Left colon (tissue), 2 donors: Measurements from ENCODE around the gene TIMM22. TPM values are rescaled to one million over a fixed set of nuclear protein-coding genes. Genes with fewer than 3 reads are reported as not detected.
A peak's percentile ranks its signal among the peaks of the same experiment; 100 is the strongest.
"Not testable (repeated sequence)": the region's sequence is repeated elsewhere in the genome, so short reads cannot be mapped to it uniquely, and the experiment has no call there.

ENCODE experiments used
- ATAC-seq: fragments of 200-7000 bp; cut with Tn5 transposase; one replicate; pipeline ENCODE4 v1.9.1; 2020; ENCODE audit warnings: mild to moderate bottlenecking, moderate library complexity
- DNase-seq, 2 donors: peaks; one replicate each; pipeline ENCODE4 v3.0.0-alpha.2; 2020
- intact Hi-C, 2 donors: fragments of 100-400 bp; cut with DNase I in 1 of 2; cut with micrococcal nuclease in 1 of 2; formaldehyde crosslinking; loops; one replicate each; pipeline versions ENCODE4 v1.11.2 to v1.14.0; 2022; cut with DNase I, micrococcal nuclease
- long read RNA-seq: library from polyadenylated mRNA; unstranded; transcript quantifications from one replicate; pipeline ENCODE4 v2.0.0, GENCODE V29; 2021
- total RNA-seq, 2 donors: library from RNA; stranded (reverse); fragmentation: NEBNext Ultra II Directional; extraction: Animal tissue kit (Norgen Biotek cat#: 25700); gene quantifications; one replicate each; pipeline ENCODE4 v1.2.1, GENCODE V29; 2021
- donor health status: DM: no; HTN: no; CAD: no.
- donor health status: DM: yes; HTN: yes; CAD: no.

The TIMM22 gene
- 1 to 10 TPM; 8.2 to 9.0 TPM for total RNA-seq
- long read RNA-seq, transcript TIMM22-201 (4 exons, 3,194 nt), result major isoform, 61 of 66 reads
- long read RNA-seq, partial matches to known transcripts, result 2 of 66 reads
- long read RNA-seq, other reads (novel, unspliced or antisense), result 3 of 66 reads

DNA sequence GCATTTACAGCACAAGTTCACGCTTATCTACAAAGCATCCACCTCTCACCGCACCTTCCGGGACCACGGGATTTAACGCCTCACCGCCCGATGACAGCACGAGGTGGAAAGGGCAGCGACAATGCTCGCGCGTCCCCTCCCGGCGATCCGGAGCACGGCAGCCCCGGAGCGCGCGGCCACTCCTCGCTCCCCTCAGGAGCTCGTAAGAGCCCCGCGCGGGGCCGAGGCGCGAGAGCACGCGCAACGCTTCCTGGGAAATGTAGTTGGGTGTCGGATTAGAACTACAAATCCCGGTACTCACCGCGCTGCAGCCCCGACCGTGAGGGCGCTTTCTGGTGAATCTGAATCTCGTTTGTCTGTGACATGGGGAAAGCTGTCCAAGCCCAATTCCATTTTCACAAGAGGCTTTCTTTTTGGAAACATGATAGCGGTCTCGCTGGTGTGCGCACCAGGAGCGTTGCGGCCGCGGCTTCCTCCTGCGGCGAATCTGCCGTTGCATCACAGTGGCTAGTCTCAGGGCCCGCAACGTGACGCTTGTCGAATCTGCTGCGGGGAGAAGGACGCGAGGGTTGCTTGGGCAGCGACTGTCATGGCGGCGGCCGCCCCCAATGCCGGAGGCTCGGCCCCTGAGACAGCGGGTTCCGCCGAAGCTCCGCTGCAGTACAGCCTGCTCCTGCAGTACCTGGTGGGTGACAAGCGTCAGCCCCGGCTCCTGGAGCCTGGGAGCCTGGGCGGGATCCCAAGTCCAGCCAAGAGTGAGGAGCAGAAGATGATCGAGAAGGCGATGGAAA is at the start of gene TIMM22:
Gene TIMM22 (plus strand): TSS at position 576 of the 791 bp plus-strand sequence. CDS start 14 bp downstream, at position 590.
- DNase-seq (peak; percentile 91 to 93), ATAC-seq (peak; percentile 84)
- intact Hi-C loops, result no loop called here

DNA sequence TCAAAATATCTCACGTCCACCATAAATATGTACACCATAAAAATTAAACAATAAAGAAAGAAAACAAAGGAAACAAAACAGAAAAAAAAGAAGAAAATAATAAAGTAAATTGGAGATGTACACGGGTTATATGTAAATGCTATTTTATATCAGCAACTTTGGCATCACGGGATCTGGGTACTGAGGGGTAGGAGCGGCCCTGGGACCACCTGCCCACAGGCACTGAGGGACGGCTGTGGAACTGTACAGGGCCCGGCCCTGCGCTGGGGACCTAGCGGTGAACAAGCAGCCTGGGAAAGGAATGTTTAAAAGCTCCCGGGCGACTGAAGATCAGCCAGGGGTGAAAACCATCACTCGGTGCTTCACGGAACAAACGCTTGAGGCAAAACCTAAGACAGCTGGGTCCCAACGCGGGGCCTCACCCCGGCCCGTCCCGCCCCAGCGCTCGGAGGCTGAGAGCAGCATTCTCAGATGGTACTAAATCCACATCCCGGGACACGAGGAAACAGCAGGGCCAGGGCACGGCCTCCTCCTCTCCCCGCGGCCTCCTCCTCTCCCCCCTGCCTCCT is 48.6 kb upstream of the TIMM22 start:
- DNase-seq (no peak), ATAC-seq (no peak)
- intact Hi-C loops, result no loop called here

DNA sequence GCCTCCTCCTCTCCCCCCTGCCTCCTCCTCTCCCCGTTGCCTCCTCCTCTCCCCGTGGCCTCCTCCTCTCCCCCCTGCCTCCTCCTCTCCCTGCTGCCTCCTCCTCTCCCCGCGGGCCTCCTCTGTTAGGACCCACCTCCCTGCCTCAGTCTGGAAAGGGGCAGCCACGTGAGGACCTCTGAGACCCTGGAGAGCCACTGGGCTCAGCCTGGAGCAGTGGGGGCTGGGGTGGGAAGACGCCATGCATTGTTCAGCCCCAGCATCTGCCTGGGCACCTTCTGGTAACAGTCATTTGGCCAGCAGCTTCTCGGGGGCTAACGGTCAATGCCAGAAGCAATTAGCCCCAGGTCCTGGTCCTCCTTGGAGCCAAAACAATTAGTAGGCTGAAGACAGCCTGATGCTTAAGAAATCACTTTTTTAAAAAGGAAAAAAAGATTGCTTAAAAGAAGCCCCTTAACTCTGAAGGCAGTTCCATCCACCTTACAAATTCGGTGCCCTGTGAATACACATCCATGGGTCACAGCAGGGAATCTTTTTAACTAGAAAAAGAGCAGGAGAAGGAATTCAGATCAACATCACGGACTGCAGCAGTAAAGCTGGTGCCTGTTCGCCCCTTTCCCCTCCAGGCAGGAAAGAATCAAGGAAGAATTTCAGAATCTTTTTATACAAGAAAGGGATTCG is 47.2 kb upstream of the TIMM22 start:
- intact Hi-C loops, result no loop called here
- ATAC-seq (no peak), DNase-seq (no peak)

DNA sequence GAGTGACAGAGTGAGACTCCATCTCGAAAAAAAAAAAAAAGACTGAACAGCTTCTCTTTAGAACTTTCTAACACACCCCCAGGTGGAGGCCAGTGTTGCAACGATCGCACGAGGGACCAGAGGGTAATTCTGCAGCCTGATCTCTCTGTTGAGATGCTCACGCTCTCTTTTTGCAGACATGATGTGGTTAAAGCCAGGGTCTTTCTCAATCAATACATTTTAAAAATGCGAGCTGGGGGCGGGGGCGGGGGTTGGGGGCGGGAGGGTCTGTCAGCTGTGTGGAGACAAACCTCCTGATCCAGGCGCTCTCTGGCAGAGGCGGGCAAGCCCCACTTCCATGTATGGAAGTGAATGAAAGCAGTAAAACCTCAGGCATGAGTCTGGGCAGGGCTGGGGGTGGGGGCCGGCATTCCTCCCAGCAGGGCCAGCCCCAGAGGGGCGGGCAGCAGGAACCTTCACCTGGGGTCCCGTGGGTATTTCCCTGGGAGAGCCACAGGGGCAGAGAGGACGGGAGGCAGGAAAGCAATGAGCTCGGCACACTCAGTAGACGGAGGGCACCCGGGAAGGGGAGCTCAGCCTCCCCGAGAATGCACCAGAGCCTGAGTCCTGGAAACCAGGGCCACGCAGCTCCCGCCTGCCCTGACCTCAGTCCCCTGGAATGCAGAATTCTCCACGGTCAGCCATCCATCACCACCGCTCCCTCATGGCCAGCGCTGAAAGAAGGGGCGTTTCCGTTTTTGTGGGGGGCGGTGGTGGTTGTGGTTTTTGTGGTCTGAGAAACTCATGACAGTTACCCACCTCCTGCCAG is 45.4 kb upstream of the TIMM22 start:
- intact Hi-C loops, result no loop called here
- ATAC-seq, result no peak
- no peak for DNase-seq

DNA sequence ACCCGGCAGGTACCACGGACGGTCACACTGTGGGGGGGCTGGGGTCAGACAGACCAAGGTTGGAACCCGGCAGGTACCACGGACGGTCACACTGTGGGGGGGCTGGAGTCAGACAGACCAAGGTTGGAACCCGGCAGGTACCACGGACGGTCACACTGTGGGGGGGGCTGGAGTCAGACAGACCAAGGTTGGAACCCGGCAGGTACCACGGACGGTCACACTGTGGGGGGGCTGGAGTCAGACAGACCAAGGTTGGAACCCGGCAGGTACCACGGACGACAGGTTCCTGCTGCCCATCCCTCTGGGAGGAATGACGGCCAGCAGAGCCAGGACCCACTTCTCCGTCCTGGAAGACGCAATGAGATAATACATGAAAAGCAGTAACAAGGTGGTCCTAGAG is 44.3 kb upstream of the TIMM22 start:
- ATAC-seq, DNase-seq, intact Hi-C loops: not testable (repeated sequence)

DNA sequence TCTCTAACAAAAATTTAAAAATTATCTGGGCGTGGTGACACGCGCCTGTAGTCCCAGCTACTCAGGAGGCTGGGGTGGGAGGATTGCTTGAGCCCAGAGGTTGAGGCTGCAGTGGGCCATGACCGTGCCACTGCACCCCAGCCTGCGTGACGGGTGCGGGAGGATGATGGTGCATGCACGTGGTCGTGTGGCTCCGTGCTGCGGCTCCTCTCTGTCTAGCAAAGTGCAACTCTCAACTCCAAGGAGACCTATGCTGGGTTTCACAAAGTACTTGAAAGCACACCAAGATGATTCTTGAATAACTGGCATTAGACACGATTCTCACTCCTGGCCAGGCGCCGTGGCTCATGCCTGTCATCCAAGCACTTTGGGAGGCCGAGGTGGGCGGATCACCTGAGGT is 43.2 kb upstream of the TIMM22 start:
- no peak for ATAC-seq
- intact Hi-C loops, result no loop called here
- DNase-seq, result no peak

DNA sequence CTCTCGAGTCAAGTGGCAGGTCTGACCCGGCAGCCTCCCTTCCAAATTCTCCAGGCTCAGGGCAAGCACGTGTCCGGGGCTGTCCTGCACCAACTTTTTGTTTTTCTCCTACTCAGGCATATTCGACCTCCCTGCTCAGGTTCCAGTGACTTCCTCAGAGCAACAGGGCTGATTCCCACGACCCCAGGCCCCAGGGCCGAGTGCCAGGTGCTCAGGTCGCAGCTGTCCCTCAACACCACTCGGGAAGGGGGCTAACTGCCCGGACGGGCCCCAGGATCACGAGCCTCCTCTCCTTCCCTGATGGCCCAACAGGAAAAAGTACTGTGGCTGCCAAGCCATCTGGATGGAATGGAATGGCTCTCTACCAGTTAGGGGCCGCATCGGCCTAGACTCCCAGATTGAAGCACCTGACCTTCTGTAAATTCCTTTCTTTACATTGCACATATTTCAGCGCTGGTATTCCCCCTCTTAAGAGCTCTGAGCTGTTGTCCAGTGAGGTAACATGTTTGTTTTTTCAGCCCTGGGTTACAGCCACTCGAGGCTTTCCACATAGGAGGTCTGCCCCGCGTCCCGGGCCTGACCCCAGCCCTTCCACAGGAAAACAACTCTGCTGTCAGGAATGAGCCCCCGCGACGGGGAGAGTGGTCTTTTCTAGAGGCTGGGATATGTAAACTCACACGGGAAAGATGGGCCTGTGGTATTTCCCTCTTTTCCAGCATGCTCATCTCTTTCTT is 42.3 kb upstream of the TIMM22 start:
- intact Hi-C loops, result no loop called here
- ATAC-seq (no peak), DNase-seq (no peak)

DNA sequence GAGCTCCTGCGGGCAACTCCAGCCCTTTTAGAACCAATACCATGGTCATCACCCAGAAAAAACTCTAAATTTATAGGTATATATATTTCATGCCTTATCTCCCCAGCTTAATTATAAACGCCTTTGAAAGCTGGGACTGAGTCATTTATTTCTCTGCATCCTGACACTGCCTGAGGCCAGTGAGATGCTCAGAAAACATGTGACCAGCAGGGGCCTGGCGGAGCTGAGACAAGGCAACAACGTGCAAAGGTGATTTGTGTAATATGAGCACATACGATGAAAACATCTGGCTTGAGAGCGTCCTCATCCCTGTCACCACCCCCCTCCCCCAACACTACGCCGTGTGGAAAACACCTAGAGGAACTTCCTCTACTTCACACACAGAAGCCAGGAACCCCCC is 40.0 kb upstream of the TIMM22 start:
- DNase-seq (no peak), ATAC-seq (no peak)
- intact Hi-C loops, result no loop called here

DNA sequence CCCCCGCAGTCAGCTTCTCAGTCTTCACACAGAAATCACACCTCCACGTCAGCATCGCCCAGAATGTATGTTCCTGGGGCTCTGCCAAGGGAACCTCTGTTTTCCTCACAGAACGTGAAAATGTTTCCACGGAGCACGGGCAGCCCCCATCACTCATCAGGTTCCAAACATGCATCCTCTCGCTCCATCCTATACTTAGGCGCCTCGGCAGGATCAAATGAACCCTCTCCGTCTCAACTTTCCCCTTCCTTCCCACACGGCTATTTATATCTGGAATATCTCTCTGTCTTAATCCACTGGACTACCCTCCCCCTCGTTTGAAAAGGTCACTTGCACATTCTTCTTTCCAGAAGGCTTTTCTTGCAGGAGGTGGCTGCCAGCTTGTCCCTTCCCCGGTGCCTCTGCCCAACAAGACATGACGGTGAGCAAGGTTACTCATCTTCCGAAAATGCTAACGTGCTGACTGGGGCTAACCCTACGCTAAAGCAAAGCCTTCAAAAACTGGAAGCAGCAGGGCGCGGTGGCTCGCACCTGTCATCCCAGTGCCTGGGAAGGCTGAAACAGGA is 39.0 kb upstream of the TIMM22 start:
- ATAC-seq (no peak), DNase-seq (no peak)
- intact Hi-C loops, result no loop called here

DNA sequence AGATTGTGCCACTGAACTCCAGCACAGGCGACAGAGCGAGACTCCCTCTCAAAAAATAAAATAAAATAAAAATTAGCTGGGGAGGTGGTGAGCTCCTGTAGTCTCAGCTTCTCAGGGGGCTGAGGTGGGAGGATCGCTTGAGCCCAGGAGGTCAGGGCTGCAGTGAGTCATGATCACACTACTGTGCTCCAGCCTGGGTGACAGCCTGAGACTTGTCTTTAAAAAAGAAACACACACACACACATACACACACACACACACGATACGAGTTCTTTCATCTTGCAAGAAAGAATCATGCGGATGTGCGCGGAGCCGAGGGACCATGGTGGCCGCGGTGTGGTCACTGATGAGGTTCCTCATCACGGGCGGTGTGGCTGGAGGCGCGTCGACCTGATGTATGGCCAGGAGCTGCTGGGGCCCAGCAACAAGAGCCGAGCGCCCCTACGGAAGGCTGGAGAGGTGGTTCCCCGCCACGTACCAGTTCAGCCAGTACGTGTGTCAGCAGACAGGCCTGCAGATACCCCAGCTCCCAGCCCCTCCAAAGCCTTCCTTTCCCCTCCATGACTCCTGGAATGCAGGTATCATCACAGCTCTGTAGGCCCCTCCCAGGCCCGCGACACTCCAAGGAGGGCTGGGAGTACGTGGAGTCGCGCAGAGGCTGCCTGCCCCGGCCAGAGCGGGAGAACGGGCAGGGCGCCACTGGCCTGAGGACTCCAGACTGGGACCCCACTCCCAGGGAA is 38.0 kb upstream of the TIMM22 start:
- DNase-seq (no peak), ATAC-seq (no peak)
- intact Hi-C loops, result no loop called here

DNA sequence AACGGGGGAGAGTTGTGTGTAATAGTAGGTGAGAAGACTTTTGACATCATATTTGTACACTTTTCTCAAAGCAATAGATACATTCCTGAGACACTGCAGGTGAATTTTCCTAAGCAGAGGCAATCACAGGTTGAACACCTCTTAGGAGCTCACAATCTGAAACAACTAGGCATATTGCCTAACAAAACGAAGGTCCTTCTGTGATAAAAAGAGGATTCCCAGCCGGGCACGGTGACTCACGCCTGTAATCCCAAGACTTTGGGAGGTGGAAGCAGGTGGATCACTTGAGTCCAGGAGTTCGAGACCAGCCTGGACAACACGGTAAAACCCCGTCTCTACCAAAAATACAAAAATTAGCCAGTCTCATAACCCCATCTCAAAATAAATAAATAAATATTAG is 34.8 kb upstream of the TIMM22 start:
- no peak for ATAC-seq
- intact Hi-C loops, result no loop called here

DNA sequence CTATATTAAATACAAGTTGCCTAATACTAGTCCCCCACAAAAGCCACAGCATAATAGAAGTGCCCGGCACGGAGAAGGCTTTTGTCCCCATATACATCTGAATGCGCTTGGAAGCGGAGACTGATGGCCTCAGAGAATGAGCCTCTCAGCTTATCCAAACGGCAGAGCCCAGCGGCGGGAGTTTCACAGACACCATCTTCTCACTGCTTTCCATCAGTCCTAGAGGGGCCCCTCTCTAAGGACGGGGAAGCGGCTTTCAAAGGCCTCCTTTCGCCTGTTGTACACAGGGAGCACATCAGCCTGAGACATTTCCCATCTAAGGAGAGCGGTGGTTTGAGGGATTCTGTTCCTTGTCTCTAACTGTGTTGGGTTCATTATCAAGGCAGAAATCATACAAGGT is 34.3 kb upstream of the TIMM22 start:
- intact Hi-C loops, result no loop called here
- ATAC-seq, result no peak
- DNase-seq, result no peak

More for the DNA sequence above, 34.8 kb upstream of the TIMM22 start:
- DNase-seq, result no peak

DNA sequence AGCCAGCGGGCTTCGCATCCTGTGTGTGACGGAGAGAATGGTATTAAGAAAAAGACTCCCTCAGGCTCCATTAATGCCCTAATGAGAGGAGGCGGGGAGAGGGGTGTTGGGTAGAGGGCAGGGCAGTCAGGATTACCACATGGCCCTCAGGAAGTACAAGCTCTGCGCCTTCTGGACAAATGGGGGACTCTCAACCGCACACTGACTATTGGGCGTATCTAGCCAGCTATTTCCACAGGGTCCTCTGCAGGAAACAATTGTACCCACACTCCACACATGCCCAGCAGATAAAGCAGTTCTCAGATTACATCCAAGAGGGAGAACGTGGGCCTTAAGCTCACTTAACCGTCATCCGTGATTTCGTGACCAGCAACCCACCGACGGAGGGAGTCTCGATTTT is 32.1 kb upstream of the TIMM22 start:
- intact Hi-C loops, result no loop called here
- ATAC-seq (no peak), DNase-seq (no peak)

DNA sequence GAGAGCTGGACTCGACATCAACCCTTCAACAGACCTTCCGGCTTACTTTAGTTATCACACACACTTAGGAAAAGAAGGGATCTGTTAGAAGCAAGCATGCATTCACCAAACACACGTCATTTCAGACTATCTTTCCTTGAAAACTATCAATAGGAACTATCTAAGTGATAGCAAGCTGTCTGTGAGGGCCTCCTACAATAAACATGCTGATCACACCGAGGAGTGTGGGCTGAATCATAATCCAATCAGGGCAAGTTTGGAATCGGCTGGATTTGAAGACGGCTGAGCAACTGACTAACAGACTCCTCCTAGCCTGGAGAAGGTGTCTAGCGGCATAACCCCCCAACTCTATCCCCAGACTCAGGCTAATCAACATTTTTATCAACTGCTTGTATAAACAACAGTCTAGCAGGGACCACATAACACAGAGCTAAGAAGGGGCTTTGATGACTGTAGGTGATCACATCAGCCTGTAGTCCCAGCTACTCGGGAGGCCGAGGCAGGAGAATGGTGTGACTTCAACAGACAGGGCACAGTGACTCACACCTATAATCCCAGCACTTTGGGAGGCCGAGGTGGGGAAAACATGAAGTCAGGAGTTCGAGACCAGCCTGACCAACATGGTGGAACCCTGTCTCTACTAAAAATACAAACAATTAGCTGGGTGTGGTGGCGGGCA is 31.5 kb upstream of the TIMM22 start:
- DNase-seq (no peak), ATAC-seq (no peak)
- intact Hi-C loops, result no loop called here

DNA sequence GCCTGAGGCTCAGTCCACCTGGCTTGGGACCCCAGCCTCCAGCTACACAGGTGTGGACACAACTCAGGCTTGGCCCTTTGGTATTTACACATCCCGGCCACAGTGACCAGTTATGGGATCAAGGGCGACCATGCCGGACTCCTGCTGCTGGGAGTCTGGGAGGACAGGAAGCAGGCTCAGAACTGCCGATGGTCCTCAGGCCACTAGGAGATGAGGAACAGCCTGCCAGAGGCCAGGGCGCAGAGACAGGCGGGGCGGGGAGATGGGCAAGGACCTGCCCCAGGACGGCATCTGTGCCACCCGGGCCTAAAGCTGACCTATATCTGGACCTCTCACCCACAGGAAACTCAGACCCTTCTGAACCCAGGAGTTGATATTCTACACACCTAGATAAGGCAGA is 29.8 kb upstream of the TIMM22 start:
- ATAC-seq (no peak), DNase-seq (no peak)
- intact Hi-C loops, result no loop called here

DNA sequence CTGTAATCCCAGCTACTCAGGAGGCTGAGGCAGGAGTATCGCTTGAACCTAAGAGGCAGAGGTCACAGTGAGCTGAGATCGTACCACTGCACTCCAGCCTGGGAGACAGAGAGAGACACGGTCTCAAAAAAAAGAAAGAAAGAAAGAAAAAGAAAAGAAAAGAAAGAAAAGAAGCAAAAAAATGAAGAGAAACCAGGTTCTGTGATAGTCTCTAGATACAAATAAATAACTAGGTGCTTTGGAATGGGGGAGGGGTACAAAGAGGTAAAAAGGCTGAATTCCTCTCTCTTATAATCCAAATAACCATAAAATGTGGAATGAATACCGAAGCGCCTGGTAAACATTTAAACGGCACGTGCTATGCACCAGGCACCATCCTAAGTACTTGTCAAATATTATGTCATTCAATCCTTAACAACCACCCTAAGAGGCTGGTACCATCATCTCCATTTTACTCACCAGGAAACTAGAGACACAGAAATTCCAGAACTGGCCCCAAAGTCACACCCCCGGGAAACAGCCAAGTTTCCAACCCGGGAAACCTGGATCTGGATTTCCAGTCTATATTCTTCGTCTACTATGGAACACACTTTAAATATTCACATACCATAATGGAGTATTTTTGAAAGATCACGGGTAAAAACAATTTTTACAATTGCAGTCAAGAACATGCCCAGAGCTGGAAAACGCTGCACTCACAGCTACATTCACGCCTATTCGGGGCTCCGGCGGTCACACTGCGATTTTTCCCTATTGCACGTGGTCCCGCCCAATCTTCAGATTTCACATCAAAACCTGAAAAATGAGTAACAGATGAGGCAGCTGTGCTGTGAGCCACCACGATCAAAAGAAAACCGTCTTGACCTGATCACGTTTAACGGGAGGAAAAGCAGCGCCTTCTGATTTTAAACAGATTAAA is 27.9 kb upstream of the TIMM22 start:
- no peak for DNase-seq

More for the DNA sequence above, 27.9 kb upstream of the TIMM22 start:
- ATAC-seq, result no peak
- intact Hi-C loops, result no loop called here
